HFF-Myc (cell line): ENCODE data around the gene NAPSA.
"Not testable (repeated sequence)": the region's sequence is repeated elsewhere in the genome, so short reads cannot be mapped to it uniquely, and the experiment has no call there.

Experiments used
- DNase-seq: peaks from one replicate; pipeline ENCODE4 v3.0.0-alpha.2; 2011; ENCODE audit warnings: low read depth; ENCODE audit errors: extremely low read depth
- H3K4me3 ChIP-seq: replicated peaks from 2 replicates; pipeline ENCODE4 v1.5.1; 2011; ENCODE audit warnings: low read depth, mild to moderate bottlenecking, control low read depth, low read length
- CTCF ChIP-seq: IDR thresholded peaks from 2 replicates; pipeline ENCODE4 v1.5.1; 2012; ENCODE audit warnings: mild to moderate bottlenecking, low read depth, low read length, control low read depth; ENCODE audit errors: missing control alignments

NAPSA gene

GRCh38 chr19:50394017-50394416 lies 28.6 kb upstream of the NAPSA start:
- TF ChIP-seq CTCF = no peak
- no peak overlapping the region for H3K4me3 ChIP-seq
- no peak for DNase-seq

GRCh38 chr19:50393589-50393988 lies 28.1 kb upstream of the NAPSA start:
- TF ChIP-seq CTCF = no peak
- DNase-seq = no peak

GRCh38 chr19:50392759-50393158 lies 27.3 kb upstream of the NAPSA start:
- no peak for DNase-seq
- TF ChIP-seq CTCF = no peak
- H3K4me3 ChIP-seq = no peak overlapping the region

More at GRCh38 chr19:50393589-50393988, 28.1 kb upstream of the NAPSA start:
- no peak overlapping the region for H3K4me3 ChIP-seq

GRCh38 chr19:50390952-50391351 lies 25.5 kb upstream of the NAPSA start:
- not testable (repeated sequence) for H3K4me3 ChIP-seq, DNase-seq

GRCh38 chr19:50390295-50390694 lies 24.9 kb upstream of the NAPSA start:
- DNase-seq, H3K4me3 ChIP-seq: not testable (repeated sequence)

GRCh38 chr19:50387868-50388245 lies 22.4 kb upstream of the NAPSA start:
- no peak for DNase-seq
- no peak overlapping the region for H3K4me3 ChIP-seq
- TF ChIP-seq CTCF = no peak

- no peak overlapping the region for H3K4me3 ChIP-seq
- no peak for DNase-seq
- TF ChIP-seq CTCF = no peak
Observed at GRCh38 chr19:50387176-50387867, 21.9 kb upstream of the NAPSA start.
